NCI-H446 treated with DMSO at 0.1 percent for 48 hours (cell line): ENCODE data around the gene ATG4C.

ENCODE experiments used
- DNase-seq: peaks from one replicate; lab custom pipeline; 2025; lab: John Stamatoyannopoulos, UW

The ATG4C gene

DNA sequence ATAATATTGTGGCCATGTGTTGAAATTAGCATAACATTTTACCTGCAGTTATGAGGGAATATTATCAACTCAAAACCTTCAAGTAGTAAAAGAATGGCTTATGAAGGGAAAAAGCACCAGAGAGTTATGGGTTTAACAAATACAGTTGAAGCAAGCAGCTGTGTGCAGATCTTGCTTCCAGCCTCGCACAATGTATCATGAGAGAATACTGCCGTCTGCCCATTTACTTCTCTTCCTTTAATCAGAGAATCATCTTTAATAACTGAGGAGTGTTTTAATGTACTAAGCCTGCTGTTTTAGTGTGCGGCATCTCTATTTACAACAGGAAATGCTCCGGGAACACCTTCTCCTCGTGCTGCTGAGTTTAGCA, 120.9 kb downstream of the ATG4C start:
- no peak for DNase-seq

DNA sequence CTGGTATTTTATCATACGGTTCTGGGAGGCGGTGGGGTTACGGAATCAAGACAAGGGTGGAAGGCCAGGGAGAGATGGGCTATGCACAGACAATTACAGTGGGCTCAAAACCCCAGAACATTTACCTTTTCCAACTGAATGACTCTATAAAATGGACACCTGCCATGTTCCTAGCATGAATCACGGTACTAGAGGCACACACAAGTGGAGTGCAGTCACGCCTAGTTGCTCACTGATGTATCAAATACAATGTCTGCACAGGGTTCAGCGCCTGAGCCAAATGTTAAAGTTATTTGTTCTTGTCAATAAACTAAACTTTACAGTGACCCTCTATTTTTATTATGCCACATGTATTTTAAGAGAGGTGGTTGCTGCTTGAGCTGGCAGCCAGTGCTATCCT, 121.4 kb downstream of the ATG4C start:
- DNase-seq, result peak; percentile 28

DNA sequence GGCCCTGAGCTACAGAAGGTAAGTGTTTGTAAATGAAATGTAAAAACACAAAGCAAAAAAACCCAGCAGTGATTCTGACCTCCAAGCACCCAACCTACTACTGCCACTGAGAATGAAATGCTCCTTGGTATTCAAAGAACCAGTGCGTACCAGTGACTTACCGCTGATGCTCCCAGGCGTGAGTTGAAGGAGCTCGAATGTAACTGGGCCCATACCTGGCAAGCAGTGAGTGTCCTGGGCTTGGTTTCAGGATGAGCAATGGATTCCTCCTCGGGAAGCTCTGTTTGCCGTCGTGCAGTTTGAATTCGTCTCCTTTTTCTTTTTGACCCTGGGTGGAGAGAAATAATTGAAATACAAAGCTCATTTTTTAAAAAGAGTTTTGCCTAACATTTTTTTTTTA, 121.9 kb downstream of the ATG4C start:
- DNase-seq, result no peak

DNA sequence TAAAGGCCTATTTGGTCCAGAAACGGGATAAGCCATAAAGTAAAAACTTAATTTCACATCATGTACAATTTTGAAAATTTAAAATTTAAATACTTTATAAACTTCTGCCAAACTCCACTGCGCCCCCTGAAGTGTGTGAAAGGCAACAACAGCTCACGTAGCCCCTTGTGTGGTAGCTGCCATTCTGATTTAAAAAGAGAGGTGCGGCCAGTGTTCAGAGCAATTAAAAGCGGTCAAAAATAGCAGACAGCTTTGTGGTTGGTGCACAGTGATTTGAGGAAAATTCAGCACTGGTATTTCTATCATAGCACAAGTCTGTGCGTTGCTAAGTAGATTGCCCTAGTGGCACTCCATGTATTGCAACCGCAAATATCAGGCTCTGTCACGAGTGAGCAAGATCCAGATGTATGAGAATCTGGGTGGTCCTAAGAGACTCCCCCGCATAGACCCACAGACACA, 122.5 kb downstream of the ATG4C start:
- no peak for DNase-seq

DNA sequence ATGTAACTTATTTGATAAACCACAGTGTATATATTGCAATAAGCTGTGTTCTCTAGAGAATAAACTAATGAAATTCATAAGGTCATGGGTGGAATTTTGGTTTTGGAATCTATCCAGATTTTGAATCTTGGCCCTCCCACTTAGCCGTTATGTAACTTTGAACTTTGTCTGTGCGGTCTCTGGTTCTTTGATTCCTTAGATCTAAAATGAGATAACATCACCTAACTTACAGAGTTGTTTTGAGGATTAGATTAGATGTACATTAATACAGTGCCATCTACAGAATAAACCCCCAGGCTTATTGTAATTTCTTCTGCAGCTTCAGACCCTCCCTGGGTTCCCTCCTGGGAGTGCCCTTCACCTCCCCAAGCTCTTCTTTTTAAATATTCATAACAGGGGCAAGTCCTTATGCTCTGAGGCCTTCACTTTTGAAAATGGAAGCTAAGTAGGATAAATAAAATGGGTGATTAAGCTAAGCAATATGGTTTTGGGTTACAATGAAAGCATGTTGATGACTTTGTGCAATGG, 124.3 kb downstream of the ATG4C start:
- no peak for DNase-seq

DNA sequence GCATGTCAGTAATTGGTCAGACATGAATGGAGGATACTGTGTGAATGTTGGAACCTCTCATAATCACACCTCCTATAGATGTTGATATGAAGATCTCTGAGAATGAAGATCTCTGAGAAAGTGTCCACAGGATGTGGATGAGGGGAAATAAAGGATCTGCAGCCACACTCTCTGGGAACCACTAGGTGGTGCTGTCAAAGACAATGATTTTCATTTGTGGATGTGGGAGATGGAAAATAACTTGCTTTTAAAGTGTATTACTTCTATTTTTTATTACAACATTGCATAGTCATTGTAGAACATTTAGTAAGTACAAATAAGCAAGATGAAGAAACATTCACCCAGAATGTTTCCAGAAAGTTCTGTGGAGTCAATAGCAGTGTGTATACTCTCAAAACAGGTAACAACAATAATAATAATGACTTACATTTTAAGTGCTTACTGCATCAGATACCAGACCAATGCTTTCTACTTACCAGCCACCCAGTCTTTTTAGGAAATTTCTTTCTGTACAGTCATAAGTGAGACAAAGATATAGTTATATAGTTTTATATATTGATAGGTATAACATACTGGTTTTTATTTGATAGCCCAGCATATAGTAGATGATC, 128.2 kb downstream of the ATG4C start:
- DNase-seq, result no peak
